ENCODE data around the gene EEF1AKMT4.

DNA sequence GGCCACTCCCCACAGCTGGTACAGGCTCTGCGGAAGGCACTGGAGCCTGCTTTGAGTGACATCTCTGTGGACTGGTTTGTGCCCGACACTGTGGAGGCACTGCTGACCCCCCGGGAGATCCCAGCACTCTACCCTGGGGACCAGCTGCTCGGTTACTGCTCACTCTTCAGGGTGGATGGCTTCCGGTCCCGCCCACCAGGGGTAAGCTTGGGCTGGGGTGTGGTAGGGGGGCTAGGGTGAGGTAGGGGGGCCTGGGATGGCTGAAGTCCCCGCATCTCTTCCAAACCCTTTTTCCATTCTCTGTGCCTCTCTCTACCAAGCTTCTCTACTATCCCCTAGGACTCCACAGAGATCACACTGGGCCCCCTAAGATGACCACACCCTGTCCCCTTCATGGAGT, 12.3 kb upstream of the EEF1AKMT4 start:
- TF ChIP-seq, protein P1, sequence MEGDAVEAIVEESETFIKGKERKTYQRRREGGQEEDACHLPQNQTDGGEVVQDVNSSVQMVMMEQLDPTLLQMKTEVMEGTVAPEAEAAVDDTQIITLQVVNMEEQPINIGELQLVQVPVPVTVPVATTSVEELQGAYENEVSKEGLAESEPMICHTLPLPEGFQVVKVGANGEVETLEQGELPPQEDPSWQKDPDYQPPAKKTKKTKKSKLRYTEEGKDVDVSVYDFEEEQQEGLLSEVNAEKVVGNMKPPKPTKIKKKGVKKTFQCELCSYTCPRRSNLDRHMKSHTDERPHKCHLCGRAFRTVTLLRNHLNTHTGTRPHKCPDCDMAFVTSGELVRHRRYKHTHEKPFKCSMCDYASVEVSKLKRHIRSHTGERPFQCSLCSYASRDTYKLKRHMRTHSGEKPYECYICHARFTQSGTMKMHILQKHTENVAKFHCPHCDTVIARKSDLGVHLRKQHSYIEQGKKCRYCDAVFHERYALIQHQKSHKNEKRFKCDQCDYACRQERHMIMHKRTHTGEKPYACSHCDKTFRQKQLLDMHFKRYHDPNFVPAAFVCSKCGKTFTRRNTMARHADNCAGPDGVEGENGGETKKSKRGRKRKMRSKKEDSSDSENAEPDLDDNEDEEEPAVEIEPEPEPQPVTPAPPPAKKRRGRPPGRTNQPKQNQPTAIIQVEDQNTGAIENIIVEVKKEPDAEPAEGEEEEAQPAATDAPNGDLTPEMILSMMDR (IDR thresholded peaks at IDR 0.05) = no peak
- TF ChIP-seq POLR2A (IDR thresholded peaks at IDR 0.05) = no peak
